Fibroblast of lung (primary cell): Measurements from ENCODE around the gene RPH3AL.

ENCODE experiments used
- EZH2 ChIP-seq: IDR thresholded peaks from 2 replicates; pipeline ENCODE4 v1.5.1; 2012; ENCODE audit warnings: low read length, control low read depth, mild to moderate bottlenecking; ENCODE audit errors: missing control alignments
- TF ChIP-seq, protein P1 (sequence below), 2 donors: IDR thresholded peaks in 1 of 2; conservative IDR thresholded peaks in 1 of 2; 1 replicate in 1 of 2; 2 replicates in 1 of 2; pipeline ENCODE4 v1.5.1; 2011 to 2012; ENCODE audit warnings: low read length in 2 of 2, control low read depth in 1 of 2, inconsistent platforms in 1 of 2, low read depth in 1 of 2, mild to moderate bottlenecking in 1 of 2

DNA sequence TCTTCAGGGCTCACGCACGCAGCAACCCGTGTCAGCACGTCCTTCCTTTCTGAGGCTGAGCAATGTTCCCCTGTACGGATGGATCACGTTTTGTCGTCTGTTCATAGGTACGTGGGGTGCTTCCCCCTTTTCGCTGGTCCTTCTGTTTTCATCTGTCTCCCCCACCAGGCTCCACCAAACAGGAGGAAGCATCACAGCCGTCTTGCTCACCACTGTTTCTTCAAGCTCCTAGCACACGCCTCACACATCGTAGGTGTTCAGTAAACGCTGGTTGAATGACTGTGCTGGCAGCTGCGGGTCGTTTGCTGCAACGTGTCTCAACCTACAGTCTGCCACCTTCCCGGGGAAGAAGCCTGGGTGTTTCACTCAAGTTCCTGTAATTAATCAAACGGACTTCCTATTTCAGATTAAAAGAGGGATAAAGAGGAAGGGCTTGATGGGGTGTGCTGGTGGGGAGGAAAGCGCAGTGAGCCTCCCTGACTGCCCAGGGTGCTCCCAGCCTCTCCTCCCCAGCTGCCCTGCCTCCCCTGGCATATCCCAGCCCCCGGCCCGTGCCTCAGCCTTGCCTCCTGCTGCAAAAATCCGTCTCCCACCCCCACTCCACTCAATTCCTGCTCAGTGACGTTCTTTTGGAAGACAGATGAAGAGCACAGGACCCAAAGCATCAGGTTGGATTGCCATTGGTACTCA is 94.4 kb downstream of the RPH3AL start:
- TF ChIP-seq, protein P1, sequence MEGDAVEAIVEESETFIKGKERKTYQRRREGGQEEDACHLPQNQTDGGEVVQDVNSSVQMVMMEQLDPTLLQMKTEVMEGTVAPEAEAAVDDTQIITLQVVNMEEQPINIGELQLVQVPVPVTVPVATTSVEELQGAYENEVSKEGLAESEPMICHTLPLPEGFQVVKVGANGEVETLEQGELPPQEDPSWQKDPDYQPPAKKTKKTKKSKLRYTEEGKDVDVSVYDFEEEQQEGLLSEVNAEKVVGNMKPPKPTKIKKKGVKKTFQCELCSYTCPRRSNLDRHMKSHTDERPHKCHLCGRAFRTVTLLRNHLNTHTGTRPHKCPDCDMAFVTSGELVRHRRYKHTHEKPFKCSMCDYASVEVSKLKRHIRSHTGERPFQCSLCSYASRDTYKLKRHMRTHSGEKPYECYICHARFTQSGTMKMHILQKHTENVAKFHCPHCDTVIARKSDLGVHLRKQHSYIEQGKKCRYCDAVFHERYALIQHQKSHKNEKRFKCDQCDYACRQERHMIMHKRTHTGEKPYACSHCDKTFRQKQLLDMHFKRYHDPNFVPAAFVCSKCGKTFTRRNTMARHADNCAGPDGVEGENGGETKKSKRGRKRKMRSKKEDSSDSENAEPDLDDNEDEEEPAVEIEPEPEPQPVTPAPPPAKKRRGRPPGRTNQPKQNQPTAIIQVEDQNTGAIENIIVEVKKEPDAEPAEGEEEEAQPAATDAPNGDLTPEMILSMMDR (conservative IDR thresholded peaks at IDR 0.05 in 1 of 2, IDR thresholded peaks at IDR 0.05 in 1 of 2; ENCODE audit: low read depth in 1 of 2, low read length in 2 of 2): no peak
- TF ChIP-seq EZH2: no peak
